Measurements from ENCODE around the gene NFKBIE. TPM values are rescaled to one million over a fixed set of nuclear protein-coding genes. Genes with fewer than 3 reads are reported as not detected.
"Not testable (repeated sequence)": the region's sequence is repeated elsewhere in the genome, so short reads cannot be mapped to it uniquely, and the experiment has no call there.

NFKBIE gene
- total RNA-seq, 1 donor from 2014 or later: 14.6 TPM

DNA sequence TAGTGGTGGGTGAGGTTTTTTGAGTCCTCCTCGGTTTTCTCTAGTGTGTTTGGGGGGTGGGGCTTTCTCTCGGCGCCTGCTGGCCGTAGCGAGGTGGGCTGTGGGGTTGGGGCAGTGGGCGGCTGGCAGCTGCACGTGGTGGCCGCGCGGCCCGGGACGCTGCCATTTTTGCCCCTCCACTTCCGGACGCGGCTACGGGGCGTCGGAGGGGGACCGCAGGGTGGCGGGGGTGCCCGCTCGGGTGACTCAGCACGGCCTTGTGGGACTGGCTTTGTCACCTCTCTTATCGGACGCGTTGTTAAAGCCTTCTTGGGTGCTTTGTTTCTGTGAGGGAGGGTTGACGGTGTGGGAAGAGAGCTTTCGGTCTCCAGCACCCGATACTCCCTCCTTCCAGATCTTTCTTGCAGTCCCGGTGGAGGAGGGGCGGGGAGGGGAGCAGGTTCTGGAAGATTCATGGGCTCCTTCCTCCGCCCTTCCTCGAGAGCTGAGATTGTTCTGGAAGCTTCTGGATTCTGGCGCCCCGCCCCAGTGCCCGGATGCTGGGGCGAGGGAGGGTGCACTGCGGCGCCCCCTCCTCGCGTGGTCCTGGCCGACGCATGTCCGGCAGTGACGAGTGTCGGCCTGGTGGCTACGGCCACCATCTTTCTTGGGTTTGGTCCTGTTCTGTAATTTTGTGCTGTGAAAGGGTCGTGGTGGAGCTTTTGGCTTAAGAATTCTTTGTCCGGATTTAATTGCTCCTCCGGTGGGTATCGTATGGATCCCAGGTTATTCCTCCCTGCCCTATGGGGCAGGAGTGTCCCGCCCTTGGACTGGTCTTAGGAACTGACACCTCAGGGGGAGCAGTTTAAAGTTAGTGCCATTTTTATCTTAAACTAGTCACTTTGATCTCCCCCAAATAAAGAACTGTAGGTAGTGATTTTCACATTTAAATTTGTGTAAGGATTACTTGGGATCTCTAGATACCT lies 17.7 kb downstream of the NFKBIE start:
- intact Hi-C loops (cut with micrococcal nuclease): loop anchor here (1.0 to 5.0 kb wide), 5 partner anchors 10 to 619 kb away; partner anchors contain the start of genes GTPBP2, MRPL14, SLC35B2 and TMEM63B

DNA sequence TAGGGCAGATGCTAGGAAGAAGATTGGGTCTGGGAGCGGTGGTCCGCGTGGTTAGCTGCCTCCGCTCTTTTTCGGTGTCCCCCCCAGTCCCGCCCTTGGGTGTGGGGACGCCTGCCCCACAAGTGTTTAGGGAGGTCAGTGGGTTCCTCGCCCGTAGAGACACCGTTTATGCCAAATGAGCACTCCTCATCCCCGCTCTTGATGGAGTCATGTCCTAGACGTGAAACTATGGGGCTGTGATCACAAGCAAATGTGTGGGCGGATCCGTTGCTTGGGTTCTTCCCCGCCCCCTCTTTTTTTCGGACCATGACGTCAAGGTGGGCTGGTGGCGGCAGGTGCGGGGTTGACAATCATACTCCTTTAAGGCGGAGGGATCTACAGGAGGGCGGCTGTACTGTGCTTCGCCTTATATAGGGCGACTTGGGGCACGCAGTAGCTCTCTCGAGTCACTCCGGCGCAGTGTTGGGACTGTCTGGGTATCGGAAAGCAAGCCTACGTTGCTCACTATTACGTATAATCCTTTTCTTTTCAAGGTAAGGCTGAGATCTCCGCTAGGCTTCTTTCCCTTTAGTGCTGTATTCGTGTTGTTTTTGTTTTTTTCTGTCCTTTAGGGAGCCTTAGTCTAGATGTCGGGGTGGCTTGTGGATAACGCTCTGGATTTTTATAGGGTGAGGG lies 18.6 kb downstream of the NFKBIE start, which contains the start of gene HSP90AB1:
Gene HSP90AB1, plus strand, starts transcription at position 439 of the 675 bp plus-strand sequence. CDS start 1,529 bp downstream, outside the sequence.
- intact Hi-C loops (cut with micrococcal nuclease): loop anchor here (1.0 to 5.0 kb wide), 7 partner anchors 8 to 618 kb away; partner anchors contain the start of genes GTPBP2, MRPL14, SLC35B2 and TMEM63B

DNA sequence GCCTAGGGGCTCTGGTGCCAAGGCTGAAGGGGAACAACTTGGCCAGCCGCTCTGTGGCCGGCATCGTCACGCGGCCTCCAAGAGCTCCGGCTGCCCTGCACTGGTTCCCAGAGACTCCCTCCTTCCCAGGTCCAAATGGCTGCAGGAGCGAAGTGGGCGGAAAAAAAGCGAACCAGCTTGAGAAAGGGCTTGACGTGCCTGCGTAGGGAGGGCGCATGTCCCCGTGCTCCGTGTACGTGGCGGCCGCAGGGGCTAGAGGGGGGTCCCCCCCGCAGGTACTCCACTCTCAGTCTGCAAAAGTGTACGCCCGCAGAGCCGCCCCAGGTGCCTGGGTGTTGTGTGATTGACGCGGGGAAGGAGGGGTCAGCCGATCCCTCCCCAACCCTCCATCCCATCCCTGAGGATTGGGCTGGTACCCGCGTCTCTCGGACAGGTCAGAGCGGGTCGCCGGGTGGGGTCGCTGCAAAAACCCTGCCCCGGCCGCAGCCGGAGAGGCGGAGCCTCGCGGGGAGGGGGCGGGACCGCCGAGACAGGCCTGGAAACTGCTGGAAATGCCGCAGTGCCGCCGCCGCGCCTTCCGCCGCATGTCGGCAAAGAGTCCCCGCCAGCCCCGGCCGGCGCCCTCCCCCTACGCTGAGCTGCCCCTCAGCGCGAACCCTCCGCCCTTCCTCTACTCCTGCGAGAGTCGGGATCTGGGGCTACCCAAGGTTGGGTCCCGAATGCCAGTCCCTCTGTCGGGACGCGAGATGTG lies 19.3 kb downstream of the NFKBIE start:
- intact Hi-C loops (cut with micrococcal nuclease): loop anchor here (1.0 to 5.0 kb wide), 5 partner anchors 8 to 617 kb away; partner anchors contain the start of genes GTPBP2, MRPL14, TMEM63B and VEGFA

DNA sequence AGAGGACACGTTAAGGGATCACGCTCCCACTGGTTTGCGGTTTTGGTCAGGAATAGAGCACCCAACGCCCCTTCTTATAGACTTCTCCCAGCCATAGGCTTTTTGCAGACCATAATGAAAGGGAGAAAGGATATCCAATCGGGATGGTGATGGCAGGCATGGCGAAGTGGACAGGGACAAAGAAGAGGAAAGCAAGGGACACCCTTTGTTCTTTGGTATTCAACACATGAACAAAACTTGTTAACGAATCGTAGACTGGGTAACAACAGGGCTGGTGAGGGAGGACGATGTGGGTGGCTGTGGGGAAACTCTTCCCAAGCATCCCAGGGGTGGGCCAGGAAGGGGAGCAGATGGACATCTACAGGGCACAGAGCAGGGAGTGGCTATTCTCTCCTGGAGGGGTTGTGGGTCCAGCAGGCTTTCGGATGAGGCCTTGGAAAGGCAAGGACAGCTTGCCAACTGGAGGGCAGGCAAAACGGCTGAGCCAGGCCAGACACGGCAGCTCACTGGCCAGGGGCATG lies 19.9 kb downstream of the NFKBIE start:
- intact Hi-C loops (cut with micrococcal nuclease): loop anchor here (5.0 kb wide), 2 partner anchors 118 to 473 kb away; partner anchors contain the start of genes MRPL14, TMEM63B and VEGFA

DNA sequence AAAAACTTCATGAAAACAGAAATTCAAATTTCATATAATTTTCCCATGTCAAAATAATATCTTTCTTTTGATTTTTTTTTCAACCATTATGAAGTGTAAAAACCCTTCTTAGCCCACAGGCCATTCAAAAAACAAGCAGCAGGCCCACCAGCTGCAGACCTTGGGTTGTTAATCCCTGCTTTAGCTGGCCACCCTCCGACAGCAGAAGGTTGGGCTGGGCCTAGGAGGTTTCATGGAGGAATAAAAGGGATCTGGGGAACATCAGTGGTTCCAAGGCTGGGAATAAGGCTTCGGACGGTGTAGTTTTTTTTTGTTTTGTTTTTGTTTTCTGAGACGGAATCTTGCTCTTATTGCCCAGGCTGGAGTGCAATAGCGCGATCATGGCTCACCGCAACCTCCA lies 22.0 kb downstream of the NFKBIE start:
- intact Hi-C loops (cut with micrococcal nuclease): no loop called here

DNA sequence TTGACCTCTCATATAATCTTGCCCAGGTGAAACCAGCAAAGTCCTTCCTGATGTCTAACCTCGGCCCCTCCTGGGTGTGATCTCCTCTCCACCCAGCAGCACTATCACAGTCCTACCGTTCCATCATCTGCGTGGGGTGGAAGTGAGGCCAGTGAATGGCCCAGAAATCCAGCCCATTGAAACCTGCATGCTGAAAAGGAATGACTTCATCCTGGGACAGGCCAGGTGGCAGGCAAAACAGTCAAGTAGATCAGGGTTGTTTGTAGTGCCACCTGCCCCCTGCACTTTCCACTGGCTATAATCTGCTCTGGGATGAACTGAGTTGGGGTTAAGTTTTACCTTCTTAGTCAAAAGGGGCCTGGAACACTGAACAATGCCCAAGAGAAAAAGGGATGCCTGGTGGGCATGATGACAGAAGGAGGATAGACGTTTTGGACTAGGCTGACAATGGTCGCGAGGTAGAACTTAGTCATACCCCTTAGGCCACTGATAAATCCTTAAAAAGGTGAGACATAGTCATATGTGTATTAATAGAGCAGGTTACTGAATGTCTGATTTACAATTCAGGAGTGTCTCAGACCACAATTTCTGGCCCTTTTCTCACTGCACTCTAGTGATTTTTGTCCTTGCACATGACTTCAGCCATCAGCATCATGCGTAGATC lies 26.5 kb downstream of the NFKBIE start:
- intact Hi-C loops (cut with micrococcal nuclease): loop anchor here (1.0 kb wide), 3 partner anchors 7 to 67 kb away; no protein-coding TSS in a partner anchor

DNA sequence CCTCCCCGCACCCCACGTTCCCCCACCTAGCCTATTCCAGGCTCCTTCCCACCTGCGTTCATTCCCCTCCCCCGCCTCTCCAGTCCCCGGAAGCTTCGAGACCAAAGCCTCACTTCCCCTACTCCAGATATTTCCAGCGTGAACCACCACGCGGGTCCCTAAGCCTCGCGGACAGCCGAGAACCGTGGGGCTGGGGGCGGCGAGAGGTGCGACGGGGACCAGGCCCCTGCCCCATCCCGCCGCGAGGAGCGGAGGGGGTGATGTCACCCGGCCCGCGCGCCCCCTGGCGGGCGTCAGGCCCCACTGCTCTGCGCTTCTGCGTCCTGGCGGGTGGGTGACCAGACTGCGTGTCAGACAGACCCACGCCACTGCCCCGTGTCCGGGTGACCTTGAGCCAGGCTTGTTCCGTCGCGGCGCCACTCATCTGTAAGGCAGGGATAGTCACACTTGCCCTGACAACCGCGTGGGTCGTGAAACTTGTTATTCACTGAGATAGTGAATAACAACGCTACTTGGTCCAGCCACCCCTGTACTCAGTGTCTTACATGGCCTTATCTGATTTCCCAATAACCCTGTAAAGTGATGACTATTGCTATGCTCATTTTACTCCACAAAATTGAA lies 27.4 kb downstream of the NFKBIE start:
- intact Hi-C loops (cut with micrococcal nuclease): loop anchor here (1.0 kb wide), 4 partner anchors 8 to 142 kb away; no protein-coding TSS in a partner anchor

DNA sequence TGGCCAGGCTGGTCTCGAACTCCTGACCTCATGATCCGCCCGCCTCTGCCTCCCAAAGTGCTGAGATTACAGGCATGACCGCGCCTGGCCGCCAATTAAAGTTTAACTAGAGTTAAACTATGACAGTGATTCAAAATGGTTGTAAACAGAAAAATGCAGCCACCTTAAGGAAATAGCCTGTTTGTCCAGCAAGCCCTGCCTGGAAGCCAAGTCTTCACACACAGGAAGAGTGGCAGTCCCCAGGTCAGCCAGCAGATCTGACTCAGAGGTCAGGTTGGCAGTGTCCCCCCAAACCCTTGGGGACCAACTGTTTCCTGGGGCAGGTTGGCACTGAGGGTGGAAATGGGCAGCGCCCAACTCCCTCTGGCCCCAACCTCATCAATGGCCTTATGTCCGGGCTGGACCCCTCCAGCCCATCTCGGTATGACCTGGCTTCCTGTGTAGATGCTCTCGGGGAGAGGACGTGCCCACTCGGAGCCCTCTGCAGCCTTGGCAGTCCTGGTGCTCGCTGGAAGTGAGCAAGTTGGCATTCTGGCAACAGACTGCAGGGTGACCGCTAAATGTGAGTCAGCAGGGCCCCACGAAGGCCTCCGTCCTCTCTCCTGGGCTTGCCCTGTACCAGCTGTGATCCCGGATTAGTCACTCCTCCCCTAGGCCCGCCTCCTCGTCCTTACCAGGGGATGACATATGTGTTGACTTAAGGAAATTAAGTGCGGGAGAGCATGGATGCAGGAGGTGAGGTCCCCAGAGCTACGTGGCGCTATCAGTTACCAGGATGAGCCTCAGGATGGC lies 28.1 kb downstream of the NFKBIE start:
- intact Hi-C loops (cut with micrococcal nuclease): loop anchor here (1.0 kb wide), 1 partner anchor 141 kb away; no protein-coding TSS in a partner anchor

DNA sequence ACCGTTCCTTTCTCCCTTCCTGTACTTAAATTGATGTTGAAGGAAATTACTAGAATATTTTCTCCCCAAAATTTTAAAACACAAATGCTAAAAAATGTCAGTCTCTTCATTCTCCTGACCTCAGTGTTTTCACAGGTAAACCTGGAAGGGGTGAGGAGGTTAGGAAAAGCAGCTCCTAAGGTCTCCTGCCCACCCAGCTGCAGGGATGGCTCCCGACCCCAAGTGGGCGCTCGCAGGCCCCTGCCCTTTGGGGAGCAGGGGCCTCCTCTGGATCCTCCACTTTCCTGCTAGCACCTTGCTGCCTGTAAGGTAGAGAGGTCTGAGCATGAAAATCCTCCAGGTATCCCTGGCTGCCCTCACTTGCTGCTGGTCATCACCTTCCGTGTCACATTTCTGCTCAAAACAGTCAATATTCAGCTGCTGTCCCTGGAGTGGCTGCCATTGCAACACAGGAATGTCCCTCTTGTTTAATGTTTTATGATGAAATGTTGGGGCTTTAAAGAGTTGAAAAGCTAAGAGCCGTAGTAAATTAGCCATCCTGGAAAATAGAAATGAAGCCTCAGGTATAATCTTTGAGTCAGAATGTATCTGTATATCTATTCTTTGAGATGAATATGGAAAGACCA lies 29.3 kb downstream of the NFKBIE start:
- intact Hi-C loops (cut with micrococcal nuclease): no loop called here

DNA sequence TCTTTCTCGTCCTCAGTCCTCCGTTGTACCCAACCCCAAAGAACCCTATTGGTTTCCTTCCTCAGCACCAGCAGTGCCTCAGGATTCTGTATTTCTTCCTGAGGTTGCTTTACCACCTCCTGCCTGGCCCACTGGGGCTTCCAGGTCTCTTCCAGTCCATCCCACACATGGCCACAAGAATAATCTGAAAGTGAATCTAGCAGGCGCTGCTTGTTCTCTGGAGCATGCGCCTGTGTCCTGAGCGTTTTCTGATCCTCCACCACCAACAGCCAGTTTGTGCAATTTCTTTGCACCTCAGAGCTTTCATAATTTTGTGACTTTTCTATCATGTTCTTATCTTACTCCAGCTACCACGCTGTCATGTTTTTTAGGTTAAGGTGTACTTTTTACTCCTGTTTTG lies 30.1 kb downstream of the NFKBIE start:
- intact Hi-C loops (cut with micrococcal nuclease): no loop called here

DNA sequence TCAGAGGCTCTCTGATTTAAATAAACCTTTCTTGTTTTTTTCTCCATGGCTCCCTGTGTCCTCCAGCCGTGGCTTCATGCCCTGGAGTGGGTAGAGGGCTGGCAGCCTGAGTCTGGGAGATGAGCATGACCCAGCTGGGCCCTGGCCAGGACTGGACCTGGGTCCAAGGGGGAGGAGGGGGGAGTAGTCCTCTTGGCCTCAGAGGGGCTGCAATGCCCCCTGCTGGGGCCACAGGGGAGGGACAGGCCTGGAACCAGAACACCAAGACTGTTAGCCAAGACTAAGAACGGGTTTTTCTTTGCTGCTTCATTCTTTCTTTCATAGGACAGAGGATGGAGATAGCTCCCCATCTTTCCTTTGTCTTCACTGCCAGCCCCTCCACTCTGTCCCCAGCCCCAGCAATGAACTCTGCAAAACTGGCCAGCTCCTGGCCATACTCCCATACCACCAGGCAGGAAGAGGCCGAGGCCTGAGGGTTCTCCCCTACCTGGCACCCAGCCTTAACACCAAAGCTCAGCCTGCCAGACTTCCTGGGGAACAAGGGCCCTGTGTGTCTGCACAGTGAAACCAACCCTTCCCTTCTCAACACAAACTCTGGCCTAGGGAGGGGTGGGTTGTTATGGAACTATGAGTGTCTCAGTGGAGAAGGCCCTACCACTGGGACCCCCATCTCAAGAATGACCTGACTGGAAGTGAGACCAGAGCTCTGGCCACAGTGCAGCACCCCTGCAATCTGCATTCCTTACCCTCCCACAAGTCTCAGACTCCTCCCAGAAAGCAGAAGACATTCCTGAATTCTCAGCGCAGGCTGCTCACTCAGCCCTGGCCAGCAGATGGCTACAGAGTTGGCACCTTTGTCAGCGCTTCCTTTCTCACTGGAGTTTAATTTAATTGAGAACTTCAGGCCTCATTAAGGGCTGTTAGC lies 31.0 kb downstream of the NFKBIE start:
- intact Hi-C loops (cut with micrococcal nuclease): no loop called here

DNA sequence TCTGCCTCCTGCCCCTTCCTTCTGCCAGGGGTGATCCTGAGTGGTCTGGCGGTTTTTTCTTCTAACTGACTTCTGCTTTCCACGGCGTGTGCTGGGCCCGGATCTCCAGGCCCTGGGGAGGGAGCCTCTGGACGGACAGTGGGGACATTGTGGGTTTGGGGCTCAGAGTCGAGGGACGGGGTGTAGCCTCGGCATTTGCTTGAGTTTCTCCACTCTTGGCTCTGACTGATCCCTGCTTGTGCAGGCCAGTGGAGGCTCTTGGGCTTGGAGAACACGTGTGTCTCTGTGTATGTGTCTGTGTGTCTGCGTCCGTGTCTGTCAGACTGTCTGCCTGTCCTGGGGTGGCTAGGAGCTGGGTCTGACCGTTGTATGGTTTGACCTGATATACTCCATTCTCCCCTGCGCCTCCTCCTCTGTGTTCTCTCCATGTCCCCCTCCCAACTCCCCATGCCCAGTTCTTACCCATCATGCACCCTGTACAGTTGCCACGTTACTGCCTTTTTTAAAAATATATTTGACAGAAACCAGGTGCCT lies 31.7 kb downstream of the NFKBIE start:
- intact Hi-C loops (cut with micrococcal nuclease): no loop called here

DNA sequence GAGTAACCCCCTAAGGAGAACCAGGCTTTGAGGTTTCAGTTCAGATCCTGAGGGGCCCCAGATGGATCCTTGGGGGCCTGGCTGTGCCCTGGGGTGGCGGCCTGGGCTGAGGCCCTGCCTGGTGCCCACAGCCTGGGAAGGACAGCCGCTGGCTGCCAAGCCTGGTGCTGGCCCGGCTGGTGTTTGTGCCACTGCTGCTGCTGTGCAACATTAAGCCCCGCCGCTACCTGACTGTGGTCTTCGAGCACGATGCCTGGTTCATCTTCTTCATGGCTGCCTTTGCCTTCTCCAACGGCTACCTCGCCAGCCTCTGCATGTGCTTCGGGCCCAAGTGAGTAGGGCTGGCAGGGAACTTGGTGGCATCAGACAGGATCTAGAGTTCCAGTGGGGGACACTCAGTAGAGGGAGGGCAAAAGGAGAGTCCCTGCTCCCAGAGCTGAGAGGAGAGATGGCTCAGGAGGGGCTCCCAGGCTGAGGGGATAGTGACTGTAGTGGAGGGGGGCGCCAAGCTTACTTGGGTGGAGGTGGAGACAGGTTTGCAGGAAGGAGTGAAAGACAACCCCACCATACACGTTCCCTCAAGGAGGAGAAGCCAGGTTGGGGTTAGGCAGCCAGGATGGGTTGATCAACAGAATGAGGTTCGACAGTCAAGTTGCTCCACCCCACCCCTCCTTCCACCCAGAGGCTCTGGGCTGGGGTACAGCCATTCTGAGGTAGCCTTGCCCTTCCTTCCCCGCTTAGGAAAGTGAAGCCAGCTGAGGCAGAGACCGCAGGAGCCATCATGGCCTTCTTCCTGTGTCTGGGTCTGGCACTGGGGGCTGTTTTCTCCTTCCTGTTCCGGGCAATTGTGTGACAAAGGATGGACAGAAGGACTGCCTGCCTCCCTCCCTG lies 32.4 kb downstream of the NFKBIE start:
- intact Hi-C loops (cut with micrococcal nuclease): no loop called here

DNA sequence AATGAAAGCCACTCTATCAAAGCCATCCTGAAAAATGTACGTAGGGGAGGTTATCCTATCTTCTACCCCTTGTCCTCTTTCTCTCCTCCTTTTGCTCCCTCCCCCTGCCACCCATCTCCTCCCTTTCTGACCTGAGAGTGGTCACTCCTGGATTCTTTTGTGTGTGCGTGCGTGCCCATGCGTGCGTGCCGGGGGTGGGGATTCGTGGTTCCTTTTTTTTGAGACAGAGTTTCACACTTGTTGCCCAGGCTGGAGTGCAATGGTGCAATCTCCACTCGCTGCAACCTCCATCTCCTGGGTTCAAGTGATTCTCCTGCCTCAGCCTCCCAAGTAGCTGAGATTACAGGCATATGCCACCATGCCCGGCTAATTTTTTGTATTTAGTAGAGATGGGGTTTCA lies 33.9 kb downstream of the NFKBIE start:
- intact Hi-C loops (cut with micrococcal nuclease): not testable (repeated sequence)

DNA sequence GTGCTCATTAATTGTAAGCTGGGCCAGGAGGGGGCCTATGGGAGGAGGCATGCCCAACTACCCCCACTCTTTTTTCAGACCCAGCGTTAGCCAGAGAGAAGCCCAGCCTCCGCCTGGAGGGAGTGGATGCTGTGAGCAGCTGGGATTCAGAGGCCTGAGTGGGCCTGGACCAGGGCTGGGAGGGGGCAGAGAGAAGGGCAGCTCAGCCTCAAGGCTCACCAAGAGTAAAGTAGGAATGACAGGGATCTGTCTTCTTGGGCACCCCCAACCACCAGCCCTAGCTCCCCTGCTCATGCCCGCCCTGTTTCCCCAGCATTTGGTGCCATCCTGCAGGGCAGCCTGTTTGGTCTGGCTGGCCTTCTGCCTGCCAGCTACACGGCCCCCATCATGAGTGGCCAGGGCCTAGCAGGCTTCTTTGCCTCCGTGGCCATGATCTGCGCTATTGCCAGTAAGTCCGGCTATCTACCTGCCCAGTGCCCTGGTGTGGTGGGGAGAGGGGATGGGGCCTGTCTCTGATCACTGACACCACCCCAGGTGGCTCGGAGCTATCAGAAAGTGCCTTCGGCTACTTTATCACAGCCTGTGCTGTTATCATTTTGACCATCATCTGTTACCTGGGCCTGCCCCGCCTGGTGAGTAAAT lies 35.2 kb downstream of the NFKBIE start:
- intact Hi-C loops (cut with micrococcal nuclease): no loop called here

All from T-helper 2 cell treated with Interferon-gamma antibody and Interleukin-4, amounts not matched to agents 100 ng/mL and 5 ng/mL, for 36 hours (primary cell).